ENCODE measurements around the gene CNTNAP5.

The CNTNAP5 gene

GRCh38 chr2:124485659-124486058 is 460.6 kb downstream of the CNTNAP5 start:
- DNase-seq, result no peak

- no peak for DNase-seq
Measured at GRCh38 chr2:124489686-124490085, 464.6 kb downstream of the CNTNAP5 start.

- DNase-seq, result no peak
Measured at GRCh38 chr2:124501575-124502152, 476.6 kb downstream of the CNTNAP5 start.

- DNase-seq, result no peak
Measured at GRCh38 chr2:124514236-124514635, 489.1 kb downstream of the CNTNAP5 start.

GRCh38 chr2:124520953-124521352 is 495.9 kb downstream of the CNTNAP5 start:
- no peak for DNase-seq

GRCh38 chr2:124523096-124523495 is 498.0 kb downstream of the CNTNAP5 start:
- DNase-seq, result no peak

GRCh38 chr2:124524155-124524915 is 499.2 kb downstream of the CNTNAP5 start:
- DNase-seq, result no peak

GRCh38 chr2:124526221-124526620 is 501.1 kb downstream of the CNTNAP5 start:
- no peak for DNase-seq

GRCh38 chr2:124530203-124530602 is 505.1 kb downstream of the CNTNAP5 start:
- no peak for DNase-seq

GRCh38 chr2:124533226-124533954 is 508.3 kb downstream of the CNTNAP5 start:
- no peak for DNase-seq

- DNase-seq, result no peak
Measured at GRCh38 chr2:124534028-124534427, 508.9 kb downstream of the CNTNAP5 start.

GRCh38 chr2:124535816-124536215 is 510.7 kb downstream of the CNTNAP5 start:
- DNase-seq, result no peak

GRCh38 chr2:124536591-124536990 is 511.5 kb downstream of the CNTNAP5 start:
- DNase-seq, result no peak

GRCh38 chr2:124538549-124538948 is 513.5 kb downstream of the CNTNAP5 start:
- DNase-seq, result no peak

GRCh38 chr2:124540805-124541204 is 515.7 kb downstream of the CNTNAP5 start:
- DNase-seq, result no peak

- DNase-seq, result peak; percentile 62
Measured at GRCh38 chr2:124542932-124543640, 518.0 kb downstream of the CNTNAP5 start.

GRCh38 chr2:124547700-124548099 is 522.6 kb downstream of the CNTNAP5 start:
- DNase-seq, result no peak

GRCh38 chr2:124558277-124558905 is 533.3 kb downstream of the CNTNAP5 start:
- no peak for DNase-seq

GRCh38 chr2:124559236-124559635 is 534.1 kb downstream of the CNTNAP5 start:
- DNase-seq, result no peak

- DNase-seq, result no peak
Measured at GRCh38 chr2:124560592-124561112, 535.6 kb downstream of the CNTNAP5 start.

GRCh38 chr2:124561486-124561885 is 536.4 kb downstream of the CNTNAP5 start:
- DNase-seq, result no peak

- no peak for DNase-seq
Measured at GRCh38 chr2:124563426-124563825, 538.3 kb downstream of the CNTNAP5 start.
